Activated CD4-positive, alpha-beta T cell treated with anti-CD3 and anti-CD28 coated beads for 4 hours (primary cell): ENCODE results near the gene ZMAT1.
"Not testable (repeated sequence)": the region's sequence is repeated elsewhere in the genome, so short reads cannot be mapped to it uniquely, and the experiment has no call there.

ENCODE experiments used
- DNase-seq, 2 donors: peaks; one replicate each; pipeline ENCODE4 v3.0.0-alpha.2; 2020

Gene ZMAT1

DNA sequence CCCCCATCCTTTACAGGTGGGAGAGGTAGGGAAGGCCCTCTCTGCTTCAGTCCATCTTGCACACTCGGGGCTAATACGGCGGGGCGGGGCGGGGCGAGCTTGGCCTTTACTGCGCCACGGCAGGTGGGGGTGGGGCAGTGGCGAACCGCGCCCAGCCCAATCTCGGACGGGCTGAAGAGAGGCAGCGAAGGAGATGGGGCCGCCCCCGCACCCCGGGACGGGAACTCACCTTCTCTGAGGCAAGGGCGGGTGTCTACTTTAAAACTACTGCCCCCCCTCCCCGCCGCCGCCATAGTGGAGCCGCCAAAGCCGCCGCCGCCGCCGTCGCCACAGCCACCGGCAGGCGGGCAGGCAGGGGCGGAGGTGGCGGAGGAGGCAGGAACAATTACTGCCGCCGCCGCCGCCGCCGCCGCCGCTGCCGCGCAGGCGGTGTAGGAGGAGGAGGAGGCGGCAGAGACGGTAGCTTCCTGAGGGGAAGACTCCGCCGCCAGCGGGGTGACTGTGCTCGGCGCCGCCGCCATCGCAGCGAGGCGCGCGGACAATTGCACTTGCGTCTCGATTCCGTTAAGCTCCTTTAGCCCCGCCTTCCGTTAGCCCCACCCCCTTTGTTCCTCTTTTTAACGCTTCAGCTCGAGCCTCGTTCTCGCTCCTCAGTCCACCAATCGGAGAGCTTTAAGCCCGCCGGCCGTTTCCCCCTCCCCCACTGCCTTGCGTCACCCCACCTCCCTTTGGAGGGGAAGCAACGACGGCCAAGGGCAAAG lies at the start of gene ZMAT1:
ZMAT1 (minus strand) TSS at position 540 of the 761 bp plus-strand sequence; CDS start at position 521, 19 bp downstream.
- peak; percentile 91 to 94 for DNase-seq

DNA sequence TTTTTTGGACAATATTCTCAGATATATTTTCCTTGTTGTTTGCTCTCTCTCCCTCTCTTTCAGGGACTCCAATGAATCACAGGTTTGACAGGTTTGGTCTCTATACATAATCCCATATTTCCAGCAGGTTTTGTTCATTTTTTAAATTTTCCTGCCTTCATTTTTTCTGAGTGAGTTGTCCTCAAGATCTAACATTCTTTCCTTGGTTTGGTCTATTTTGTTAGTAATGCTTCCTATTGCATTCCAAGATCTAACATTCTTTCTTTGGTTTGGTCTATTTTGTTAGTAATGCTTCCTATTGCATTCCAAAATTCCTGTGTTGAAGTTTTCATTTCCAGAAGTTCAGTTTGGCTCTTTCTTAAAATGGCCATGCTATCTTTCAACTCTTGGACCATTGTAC lies 45.3 kb upstream of the ZMAT1 start:
- no peak for DNase-seq

DNA sequence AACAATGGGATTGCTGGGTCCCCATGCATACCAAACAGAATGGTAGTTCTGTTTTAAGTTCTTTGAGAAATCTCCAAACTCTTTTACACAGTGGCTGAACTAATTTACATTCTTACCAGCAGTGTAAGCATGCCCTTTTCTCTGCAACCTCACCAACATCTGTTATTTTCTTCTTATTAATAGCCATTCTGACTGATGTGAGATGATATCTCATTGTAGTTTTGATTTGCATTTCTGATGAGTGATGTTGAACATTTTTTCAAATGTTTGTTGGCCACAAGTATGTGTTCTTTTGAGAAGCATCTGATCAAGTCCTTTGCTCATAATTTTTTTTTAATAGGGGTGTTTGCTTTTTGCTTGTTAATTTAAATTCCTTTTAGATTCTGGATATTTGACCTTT lies 41.2 kb upstream of the ZMAT1 start:
- no peak for DNase-seq

DNA sequence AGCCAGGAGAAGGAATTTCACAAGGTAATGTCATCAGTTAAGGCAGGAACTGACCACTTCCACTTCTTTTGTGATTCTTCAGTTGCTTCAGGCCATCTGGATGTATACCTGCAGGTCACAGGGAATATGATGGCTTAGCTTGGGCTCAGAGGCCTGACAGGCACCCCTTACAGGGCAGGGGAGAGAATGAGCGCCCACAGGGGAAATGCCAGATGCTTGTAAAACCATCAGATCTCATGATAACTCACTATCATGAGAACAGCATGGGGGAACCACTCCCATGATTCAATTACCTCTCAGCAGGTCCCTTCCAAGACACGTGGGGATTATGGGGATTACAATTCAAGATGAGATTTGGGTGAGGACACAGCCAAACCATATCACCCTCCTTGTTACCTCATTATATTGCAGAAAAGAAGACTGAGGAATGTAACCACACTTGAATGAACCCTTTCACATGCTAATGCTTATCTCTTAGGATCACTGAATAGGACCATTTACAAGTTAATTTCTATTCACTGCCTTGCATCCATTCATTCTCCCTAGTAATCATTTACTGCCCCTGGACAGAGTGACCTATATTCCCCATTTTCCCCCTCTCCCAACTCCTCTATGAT lies 33.2 kb upstream of the ZMAT1 start:
- DNase-seq = not testable (repeated sequence)

DNA sequence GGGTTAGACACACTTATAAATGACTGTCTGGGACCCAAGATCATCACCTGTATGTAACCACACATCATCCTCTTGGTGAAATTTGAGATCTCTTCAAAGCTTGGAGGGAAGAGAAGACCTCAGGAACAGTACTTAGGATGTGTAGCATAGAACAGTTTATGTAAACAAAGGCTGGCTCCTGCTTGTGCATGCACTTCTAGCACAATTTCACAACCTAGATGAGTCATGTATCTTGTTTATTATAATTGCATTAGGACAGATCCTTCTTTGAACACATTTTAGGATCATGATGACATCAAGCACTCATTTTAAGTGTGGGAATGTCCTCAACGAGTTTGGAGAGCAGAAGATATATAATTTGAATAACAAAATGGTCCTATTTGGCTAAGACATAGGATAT lies 26.3 kb upstream of the ZMAT1 start:
- DNase-seq = no peak

DNA sequence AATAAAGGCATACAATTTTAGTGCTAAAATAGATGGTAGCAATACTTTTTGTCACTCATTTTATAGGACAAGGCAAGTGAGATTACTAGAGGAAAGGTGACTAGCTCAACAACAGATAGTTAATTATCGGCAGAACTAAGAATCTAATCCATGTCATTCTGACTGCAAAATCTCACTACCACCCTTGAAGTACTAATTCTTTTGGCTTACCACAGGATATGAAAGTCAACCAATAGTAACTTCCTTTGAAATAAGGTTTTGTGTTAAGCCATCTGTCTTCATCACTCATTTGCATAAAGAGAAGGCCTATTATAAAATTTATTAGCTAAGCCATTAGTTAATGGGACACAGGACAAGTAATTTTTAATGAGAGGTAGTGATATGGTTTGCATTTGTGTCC lies 25.3 kb upstream of the ZMAT1 start:
- DNase-seq = no peak

DNA sequence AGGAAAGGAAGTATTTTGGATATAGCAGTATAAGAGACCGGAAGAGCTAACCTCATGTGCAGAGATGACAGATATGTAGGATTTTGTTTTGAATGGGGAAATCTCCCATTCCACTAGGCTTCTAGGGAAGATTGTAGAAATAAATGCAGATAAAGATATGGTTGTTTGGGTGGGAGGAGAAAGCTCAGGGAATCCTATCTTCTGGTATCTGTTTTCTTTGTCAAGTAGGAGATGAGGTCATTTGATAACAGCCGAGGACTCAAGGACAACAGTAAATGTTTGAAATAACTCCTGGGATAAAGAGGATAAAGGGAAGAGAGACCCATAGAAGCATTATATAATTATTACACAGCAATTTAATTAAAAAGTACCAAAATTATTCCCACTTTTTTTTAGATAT lies 24.7 kb upstream of the ZMAT1 start:
- DNase-seq = no peak

DNA sequence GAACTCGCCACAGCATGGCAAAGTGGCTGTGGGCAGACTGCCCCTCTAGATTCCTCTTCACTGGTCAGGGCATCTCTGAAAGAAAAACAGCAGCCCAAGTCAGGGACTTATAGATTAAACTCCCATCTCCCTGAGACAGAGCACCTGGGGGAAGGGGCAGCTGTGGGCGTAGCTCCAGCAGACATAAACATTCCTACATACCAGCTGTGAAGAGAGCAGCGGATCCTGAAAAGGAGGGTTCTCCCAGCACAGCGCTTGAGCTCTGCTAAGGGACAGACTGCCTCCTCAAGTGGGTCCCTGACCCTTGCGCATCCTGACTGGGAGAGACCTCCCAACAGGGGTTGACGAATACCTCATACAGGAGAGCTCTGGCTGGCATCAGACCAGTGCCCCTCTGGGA lies 18.8 kb upstream of the ZMAT1 start:
- no peak for DNase-seq

DNA sequence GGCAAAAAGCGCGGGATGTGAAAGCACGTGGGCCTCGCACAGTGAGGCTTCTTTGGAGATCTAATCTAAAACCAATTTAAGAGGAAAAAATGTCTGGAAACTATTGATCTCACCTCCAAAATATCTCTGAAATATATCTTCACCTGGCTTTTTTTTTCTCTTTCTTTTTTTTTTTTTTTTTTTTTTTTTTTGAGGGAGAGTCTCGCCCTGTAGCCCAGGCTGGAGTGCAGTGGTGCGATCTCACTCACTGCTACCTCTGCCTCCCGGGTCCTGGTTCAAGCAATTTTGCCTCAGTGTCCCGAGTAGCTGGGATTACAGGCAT lies 383 bp upstream of the ZMAT1 start:
- DNase-seq = peak in 1 of 2 donors; percentile 1

DNA sequence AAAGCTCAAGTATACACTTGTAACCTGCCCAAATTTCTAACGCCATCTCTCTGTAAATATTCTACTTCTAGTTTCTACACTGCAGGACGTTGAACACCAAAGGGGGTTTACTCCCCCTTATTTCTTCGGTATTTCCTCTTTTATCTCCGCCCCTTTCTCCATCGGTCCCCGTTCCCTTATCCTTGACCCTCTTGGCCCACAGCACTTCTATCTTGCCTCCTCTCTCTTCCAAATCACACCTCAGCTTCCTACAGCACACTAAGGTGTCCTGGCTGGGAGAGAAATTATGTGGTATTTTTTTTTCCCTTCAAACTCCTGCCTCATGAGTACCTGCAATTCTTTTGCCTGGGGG lies 715 bp downstream of the ZMAT1 start:
- peak in 1 of 2 donors; percentile 1 for DNase-seq

DNA sequence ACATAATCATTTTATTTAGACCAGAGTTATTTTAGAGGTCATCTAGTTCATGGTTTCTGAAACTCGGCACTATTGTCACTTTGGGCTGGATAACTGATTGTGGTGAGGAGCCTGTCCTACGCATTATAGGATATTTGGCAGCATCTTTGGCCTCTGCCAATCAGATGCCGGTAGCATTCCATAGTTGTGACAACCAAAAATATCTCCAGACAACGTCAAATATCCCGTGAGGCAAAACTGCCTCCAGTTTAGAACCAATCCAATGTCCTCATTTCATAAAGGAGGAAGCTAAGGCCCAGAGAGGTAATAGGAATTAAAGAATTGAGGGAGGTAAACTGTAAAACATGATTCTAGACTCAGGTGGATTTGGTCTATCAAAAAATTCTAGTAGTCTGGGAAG lies 6.1 kb downstream of the ZMAT1 start:
- DNase-seq = no peak

DNA sequence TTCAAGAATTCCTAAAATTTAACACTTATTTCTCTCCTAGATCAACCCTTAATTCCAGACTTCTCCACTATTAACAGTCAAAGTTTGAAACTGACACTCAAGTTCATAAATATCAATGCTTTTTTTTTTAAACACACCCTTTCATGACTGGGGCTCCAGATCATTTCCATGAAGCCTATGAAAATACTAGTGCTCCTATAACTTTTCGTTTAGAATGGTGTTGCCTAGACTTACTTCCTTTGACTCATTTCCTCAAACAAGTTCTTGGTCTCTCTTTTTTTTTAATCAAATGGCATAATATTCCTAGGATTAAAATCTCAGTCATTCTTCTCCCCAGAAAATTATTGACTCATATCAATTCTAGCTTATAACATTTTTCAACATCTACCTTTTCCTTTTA lies 13.1 kb downstream of the ZMAT1 start:
- DNase-seq = no peak

DNA sequence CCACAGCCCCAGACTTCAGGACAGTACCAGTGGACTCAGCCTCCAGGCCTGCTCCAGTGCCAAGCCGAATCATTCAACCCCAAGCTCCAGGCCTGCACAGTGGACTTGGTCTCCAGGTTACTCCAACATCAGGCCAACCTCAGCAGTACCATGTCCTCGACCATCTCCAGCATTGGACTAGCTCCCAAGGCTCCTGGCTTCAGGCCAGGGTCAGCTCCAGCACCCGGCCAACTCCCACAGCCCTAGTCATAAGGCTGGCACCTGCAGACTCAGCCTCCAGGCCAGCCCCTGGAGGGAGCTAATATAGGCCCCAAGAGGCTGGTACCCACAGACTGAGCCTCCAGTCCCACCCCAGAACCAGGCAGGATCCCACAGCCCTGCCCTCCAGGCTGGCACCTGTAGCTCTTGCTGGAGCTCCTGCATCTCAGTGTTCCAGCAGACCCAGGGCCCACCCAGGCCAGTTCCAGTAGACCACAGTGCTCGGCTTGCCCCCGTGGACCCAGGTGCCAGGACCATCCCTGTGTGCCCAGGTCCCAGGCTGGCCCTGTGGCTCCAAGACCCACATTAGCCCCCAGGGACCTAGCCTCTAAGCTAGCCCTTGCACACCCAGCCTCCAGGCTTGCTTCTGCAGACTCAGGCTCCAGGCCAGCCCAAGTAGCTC lies 25.6 kb downstream of the ZMAT1 start:
- no peak for DNase-seq

DNA sequence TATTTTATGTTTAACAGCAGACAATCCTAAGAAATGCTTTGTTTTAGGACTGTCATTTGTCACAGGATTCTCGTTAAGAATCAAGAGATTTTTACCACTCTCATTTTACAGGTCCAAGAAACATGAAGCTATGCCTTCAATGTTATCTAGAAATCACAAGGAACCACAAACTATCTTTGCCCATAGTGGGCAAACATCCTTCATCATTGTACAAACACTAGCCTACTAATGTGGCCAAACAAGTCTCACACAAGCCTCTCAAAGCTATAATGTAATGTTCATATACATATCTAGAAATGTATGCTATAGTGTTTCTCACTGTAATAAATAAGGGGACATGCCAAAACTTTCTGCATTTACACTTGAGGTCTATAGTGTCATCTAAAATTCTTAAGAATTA lies 26.8 kb downstream of the ZMAT1 start:
- DNase-seq = no peak
